Type B pancreatic cell (in vitro differentiated cells): ENCODE data around the gene RAB28. TPM values are rescaled to one million over a fixed set of nuclear protein-coding genes. Genes with fewer than 3 reads are reported as not detected.

Experiments
- DNase-seq: peaks from one replicate; pipeline ENCODE4 v3.0.0; 2021; ENCODE audit warnings: mixed read lengths; ENCODE audit not compliant: unreplicated experiment; ENCODE audit errors: extremely low spot score
- H3K27ac Mint-ChIP-seq: 2 replicates; pipeline ENCODE4 v1.8.0; 2021; ENCODE audit warnings: mild to moderate bottlenecking, mixed read lengths
- H3K27me3 Mint-ChIP-seq: 2 replicates; pipeline ENCODE4 v1.8.0; 2021; ENCODE audit warnings: mixed read lengths
- H3K36me3 Mint-ChIP-seq: 2 replicates; pipeline ENCODE4 v1.8.0; 2021; ENCODE audit warnings: mixed read lengths
- H3K4me1 Mint-ChIP-seq: one replicate; pipeline ENCODE4 v1.8.0; 2021; ENCODE audit warnings: mixed read lengths; ENCODE audit not compliant: unreplicated experiment
- H3K4me3 Mint-ChIP-seq: 2 replicates; pipeline ENCODE4 v1.8.0; 2021; ENCODE audit warnings: mild to moderate bottlenecking, mixed read lengths
- H3K9me3 Mint-ChIP-seq: 2 replicates; pipeline ENCODE4 v1.8.0; 2021; ENCODE audit warnings: mixed read lengths
- total RNA-seq: library from RNA; stranded (reverse); gene quantifications from 2 replicates; pipeline ENCODE4 v1.2.1, GENCODE V29; 2021; ENCODE audit warnings: low replicate concordance
- TF ChIP-seq, protein P1 (sequence below): fragments of 200-600 bp; sonication (generic); conservative IDR thresholded peaks from 2 replicates; pipeline ENCODE4 v1.5.0; 2021; ENCODE audit warnings: antibody characterized with exemption, mild to moderate bottlenecking

RAB28 gene
- total RNA-seq, 1 donor from 2014 or later: 20.8 TPM

DNA sequence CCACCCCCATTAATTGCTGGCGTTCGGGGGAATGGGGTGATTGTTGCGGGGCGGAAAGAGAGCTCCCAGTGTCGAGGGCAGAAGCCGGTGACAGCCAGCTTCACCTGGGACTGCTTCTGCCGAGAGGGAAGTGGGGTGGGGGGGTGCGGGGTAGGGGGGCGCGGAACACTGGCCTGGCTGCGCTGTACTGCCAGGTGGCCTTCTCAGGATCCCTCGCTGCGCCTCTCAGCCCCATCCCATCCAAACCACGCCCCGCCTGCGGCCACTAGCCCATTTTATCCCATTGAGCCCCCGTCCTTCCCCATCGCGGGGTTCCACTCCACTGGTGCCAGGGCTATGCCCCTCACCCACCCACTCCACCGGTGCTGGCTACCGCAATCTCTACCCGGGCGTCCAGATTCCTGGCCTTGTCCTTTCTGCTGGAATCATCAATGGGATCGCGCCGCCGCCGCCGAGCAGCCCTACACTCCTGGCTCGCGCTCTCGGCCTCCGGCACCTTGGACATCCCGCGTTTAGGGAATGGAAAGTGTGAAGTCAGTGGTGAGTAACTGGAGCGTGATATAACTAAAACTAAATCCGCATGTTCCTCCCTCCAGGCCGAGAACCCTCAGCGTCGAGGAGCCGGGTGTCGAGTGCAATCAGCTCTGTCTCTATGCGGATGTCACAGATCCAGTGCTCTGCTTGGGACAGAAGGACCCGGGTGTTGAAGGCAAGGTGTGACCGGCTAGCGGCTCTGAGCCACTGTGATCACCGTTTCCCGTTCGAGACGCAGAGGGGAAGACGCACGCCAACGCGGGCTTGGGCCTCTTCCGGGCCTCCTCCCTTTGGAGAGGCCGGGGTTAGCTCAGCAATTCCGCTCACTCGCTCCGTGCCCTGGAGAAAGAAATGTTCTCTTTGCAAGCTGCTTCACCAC is 39.7 kb upstream of the RAB28 start:
- TF ChIP-seq, protein P1, sequence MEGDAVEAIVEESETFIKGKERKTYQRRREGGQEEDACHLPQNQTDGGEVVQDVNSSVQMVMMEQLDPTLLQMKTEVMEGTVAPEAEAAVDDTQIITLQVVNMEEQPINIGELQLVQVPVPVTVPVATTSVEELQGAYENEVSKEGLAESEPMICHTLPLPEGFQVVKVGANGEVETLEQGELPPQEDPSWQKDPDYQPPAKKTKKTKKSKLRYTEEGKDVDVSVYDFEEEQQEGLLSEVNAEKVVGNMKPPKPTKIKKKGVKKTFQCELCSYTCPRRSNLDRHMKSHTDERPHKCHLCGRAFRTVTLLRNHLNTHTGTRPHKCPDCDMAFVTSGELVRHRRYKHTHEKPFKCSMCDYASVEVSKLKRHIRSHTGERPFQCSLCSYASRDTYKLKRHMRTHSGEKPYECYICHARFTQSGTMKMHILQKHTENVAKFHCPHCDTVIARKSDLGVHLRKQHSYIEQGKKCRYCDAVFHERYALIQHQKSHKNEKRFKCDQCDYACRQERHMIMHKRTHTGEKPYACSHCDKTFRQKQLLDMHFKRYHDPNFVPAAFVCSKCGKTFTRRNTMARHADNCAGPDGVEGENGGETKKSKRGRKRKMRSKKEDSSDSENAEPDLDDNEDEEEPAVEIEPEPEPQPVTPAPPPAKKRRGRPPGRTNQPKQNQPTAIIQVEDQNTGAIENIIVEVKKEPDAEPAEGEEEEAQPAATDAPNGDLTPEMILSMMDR: no peak
- no peak for DNase-seq
- H3K9me3 Mint-ChIP-seq: no peaks in the 10 kb centered on the region
- no peak overlapping the region for H3K4me3 Mint-ChIP-seq
- no peak overlapping the region for H3K27ac Mint-ChIP-seq
- peaks cover 3% of the 10 kb centered on the region for H3K4me1 Mint-ChIP-seq
- H3K27me3 Mint-ChIP-seq: peaks cover 87% of the 10 kb centered on the region
- no peaks in the 10 kb centered on the region for H3K36me3 Mint-ChIP-seq

DNA sequence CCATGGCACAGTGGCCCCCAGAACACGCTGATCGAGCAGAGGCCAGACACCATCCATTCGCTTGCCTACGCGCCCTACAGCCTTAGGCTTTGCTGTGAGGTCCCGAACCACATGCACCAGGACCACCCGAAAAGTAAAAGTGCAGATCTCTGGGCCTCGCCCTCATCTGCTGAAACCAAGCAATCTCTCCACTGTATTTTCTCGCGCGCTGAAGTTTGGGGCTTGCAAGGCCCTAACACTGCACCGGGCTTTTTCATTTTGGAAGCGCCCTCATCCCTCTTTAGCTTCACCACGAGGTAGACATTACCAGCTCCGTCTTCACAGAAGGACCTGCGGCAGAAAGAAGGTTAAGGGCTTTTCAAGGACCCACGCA is 39.0 kb upstream of the RAB28 start:
- Mint-ChIP-seq H3K9me3 (no peaks in the 10 kb centered on the region), H3K36me3 (no peaks in the 10 kb centered on the region), H3K4me1 (no peaks in the 10 kb centered on the region), H3K27ac (no peak overlapping the region), H3K4me3 (no peak overlapping the region), H3K27me3 (peaks cover 82% of the 10 kb centered on the region)
- no peak for DNase-seq
- TF ChIP-seq, protein P1: no peak

DNA sequence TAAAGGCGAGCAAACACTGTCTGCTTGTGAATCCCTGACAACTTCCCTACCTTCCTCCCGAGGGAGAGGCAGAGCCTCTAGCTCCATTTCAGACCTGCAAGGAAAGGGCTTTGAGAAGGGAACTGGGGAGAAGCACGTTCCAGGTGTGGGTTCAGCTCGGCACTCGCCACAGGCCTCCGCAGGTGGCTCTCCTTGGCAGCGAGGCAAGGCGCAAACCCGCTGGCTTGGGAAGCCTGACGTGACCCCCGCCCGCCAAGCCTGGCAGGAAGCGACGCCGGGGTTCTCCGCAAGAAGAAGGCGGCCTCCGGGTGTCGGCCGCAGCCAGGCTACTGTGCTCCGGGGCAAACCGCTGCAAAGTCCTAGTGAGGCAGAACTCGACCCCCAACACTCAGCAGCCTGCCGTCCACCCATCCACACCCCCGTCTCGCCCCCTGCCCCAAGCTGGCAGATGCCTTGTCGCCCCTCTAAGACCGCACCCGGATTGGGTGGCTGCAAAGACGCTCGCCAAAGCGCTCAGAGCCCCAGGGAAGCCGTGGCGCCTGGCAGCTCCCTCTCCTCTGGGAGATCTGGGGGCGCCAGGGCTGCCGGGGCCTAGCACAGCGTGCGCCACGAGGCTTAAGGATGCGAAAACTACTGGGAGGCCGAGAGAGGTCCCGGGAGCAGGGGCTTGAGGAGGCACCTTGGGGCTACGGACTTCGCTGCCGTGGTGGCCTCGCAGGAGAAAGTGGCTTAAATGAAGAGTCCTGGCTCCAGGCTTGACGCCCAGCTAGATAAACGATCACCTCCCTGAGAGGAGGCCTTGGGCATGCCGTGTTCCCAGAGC is 38.4 kb upstream of the RAB28 start:
- no peak for DNase-seq
- H3K27ac Mint-ChIP-seq: no peak overlapping the region
- no peaks in the 10 kb centered on the region for H3K36me3 Mint-ChIP-seq
- no peak overlapping the region for H3K4me3 Mint-ChIP-seq
- no peaks in the 10 kb centered on the region for H3K4me1 Mint-ChIP-seq
- TF ChIP-seq, protein P1: no peak
- peaks cover 77% of the 10 kb centered on the region for H3K27me3 Mint-ChIP-seq
- no peaks in the 10 kb centered on the region for H3K9me3 Mint-ChIP-seq

DNA sequence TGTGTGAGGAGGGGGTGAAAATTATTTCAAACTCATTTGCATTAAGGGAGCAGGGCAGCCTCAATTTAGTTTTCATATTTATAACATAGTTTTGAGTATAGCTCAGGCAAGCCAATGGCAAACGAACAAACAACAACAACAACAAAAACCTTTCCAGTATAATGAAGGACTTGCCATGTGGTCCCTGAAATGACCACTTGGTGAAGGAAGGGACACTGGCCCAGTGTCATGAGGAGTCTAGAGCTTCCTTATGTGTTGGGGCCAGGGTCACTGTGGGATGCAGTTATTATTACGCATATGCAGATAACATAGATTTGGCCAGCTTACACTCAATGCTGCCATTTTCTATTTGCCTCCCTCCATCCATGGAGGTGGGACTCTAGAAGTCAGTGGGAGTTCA is 36.9 kb upstream of the RAB28 start:
- Mint-ChIP-seq H3K27ac (no peak overlapping the region), H3K9me3 (no peaks in the 10 kb centered on the region), H3K27me3 (peaks cover 68% of the 10 kb centered on the region), H3K36me3 (no peaks in the 10 kb centered on the region), H3K4me3 (no peak overlapping the region), H3K4me1 (no peaks in the 10 kb centered on the region)
- DNase-seq: no peak
- TF ChIP-seq, protein P1: no peak

DNA sequence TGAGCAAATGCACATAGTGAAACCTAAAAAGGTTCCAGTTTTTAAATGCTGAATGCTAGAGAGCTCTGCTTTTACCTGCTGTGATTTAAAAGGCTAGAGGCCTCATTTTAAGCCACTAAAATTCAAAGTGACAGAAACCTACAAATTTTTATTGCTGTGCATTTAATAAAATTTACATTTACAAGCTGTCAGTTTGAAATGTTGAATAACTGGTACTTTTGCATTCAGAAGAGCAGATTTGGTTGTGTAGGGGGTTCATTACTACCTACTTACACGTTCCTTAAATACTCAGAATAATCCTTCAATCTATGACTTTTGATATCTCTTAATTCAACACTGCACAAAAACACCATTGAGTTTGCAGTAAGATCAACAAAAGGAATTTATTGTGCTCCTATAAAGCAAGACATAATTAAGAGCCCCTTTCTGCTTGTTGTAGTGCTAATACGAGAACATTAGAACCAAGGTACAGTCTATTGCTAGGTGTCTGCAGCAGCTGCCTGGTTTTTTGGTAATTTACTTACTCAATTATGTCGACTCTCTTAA is 32.2 kb upstream of the RAB28 start:
- H3K4me3 Mint-ChIP-seq: no peak overlapping the region
- DNase-seq: no peak
- peaks cover 49% of the 10 kb centered on the region for H3K27me3 Mint-ChIP-seq
- H3K36me3 Mint-ChIP-seq: no peaks in the 10 kb centered on the region
- H3K27ac Mint-ChIP-seq: no peak overlapping the region
- H3K4me1 Mint-ChIP-seq: peaks cover 5% of the 10 kb centered on the region
- TF ChIP-seq, protein P1: no peak
- H3K9me3 Mint-ChIP-seq: no peaks in the 10 kb centered on the region
